Measurements from ENCODE around the gene METTL22. TPM values are rescaled to one million over a fixed set of nuclear protein-coding genes. Genes with fewer than 3 reads are reported as not detected.
"Not testable (repeated sequence)": the region's sequence is repeated elsewhere in the genome, so short reads cannot be mapped to it uniquely, and the experiment has no call there.

METTL22 gene
- total RNA-seq, 1 donor from 2014 or later: 14.9 TPM

- ATAC-seq (no peak), DNase-seq (ENCODE audit: low spot score) (no peak)
Measured at GRCh38 chr16:8631373-8631772, 9.9 kb downstream of the METTL22 start.

DNA sequence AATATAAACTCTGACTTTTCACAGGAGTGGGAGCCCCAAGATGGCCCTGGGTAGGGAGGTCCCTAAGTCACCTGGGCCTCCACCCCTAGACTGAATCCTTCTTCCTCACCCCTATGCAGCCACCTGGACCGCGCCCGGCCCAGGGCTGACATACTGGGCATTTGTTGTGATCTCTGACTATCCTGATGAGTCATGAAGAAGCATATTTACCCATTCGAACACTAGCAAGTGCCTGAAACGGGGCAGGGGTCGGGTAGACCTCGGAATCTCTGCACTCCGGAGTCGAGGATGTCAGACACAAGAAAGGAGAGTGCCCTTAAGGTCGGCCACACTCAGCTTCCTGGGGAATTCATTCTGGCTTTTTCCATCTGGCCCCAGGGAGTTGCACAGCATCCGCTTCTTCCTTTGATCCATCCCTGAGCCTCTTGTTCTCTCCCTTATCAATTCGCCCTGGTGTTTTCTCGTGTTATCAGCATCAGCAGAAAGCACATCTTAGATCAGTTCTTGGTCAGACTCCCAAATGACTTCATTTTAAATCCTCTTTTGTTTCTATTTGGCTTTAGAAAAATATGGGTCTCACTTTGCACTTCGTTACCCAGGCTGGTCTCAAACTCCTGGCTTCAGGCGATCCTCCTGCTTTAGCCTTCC is 10.4 kb downstream of the METTL22 start:
- no peak for DNase-seq (ENCODE audit: low spot score)
- ATAC-seq: no peak

GRCh38 chr16:8632675-8633182 is 11.2 kb downstream of the METTL22 start:
- ATAC-seq (peak; percentile 71), DNase-seq (ENCODE audit: low spot score) (no peak)

DNA sequence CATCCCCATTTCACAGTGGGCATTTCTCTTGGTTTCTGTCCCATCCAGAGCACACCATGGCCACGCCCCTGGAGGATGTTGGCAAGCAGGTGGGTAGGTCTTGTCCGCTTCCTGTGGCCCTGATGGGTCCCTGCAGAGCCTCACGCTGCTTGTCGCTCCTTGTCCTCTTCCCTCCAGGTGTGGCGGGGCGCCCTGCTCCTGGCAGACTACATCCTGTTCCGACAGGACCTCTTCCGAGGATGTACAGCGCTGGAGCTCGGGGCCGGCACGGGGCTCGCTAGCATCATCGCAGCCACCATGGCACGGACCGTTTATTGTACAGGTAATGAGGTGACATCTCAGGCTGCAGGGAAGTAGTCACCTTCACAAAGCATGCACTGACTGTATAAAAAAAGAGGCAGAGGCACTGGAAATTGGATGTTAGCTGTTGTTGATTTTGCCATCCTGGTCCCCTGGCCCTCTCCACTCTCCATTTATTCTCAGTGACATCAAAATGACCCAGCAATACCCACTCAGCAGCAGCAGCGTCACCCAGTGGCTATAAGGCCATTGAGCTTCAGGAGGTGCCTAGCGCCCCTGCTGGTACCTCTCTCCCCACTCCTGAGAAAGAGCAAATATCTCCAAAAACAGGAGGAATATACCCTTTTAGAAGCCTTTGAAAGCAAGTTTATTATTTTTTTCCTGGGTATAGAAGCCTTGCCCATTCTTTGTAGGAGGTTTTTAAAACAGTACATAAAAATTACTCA is 13.7 kb downstream of the METTL22 start:
- DNase-seq (ENCODE audit: low spot score): no peak
- ATAC-seq: no peak

DNA sequence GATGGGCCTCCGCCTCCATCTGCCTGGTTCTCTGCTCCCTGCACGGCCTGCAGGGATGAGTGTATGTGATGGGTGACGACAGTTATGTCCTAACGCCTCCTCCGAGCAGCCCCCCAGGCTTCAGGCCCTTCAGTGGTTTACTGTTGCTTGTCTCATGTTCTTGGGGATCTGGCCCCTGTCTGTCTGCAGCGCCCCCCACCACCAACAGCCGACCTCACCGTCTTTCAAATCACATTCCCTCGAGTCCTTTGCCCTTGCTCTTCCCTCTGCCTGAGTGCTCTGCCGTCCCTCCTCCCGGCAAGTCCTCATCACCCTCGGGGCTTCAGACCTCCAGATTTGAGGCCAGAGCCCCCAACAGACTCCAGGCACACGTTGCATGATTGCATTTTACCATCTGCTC is 18.2 kb downstream of the METTL22 start:
- ATAC-seq (no peak), DNase-seq (ENCODE audit: low spot score) (no peak)

- ATAC-seq (peak; percentile 53), DNase-seq (ENCODE audit: low spot score) (no peak)
Measured at GRCh38 chr16:8641671-8642070, 20.2 kb downstream of the METTL22 start.

- ATAC-seq (no peak), DNase-seq (ENCODE audit: low spot score) (no peak)
Measured at GRCh38 chr16:8642146-8642545, 20.6 kb downstream of the METTL22 start.

GRCh38 chr16:8644211-8645140 is 23.0 kb downstream of the METTL22 start:
- ATAC-seq (peak; percentile 51), DNase-seq (ENCODE audit: low spot score) (no peak)

DNA sequence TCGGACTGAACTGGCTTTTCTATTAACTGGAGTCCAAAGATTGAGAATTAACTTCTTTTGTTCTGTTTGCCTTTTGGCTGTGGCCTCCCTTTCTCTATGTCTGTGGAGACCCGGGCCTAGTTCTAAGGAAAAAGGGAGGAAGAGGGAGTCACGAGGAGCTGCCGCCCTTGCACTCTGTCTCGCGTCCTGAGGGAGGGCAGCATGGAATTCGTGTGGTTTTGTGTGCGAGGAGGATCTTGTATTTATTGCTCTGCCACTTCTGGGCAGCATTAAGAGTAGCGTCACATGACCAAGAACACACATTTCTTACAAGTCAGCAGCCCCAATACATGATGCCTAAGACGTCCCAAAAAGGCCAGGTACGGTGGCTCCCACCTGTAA is 23.6 kb downstream of the METTL22 start:
- ATAC-seq (no peak), DNase-seq (ENCODE audit: low spot score) (no peak)

- DNase-seq (ENCODE audit: low spot score) (no peak), ATAC-seq (no peak)
Measured at GRCh38 chr16:8645831-8646230, 24.3 kb downstream of the METTL22 start.

DNA sequence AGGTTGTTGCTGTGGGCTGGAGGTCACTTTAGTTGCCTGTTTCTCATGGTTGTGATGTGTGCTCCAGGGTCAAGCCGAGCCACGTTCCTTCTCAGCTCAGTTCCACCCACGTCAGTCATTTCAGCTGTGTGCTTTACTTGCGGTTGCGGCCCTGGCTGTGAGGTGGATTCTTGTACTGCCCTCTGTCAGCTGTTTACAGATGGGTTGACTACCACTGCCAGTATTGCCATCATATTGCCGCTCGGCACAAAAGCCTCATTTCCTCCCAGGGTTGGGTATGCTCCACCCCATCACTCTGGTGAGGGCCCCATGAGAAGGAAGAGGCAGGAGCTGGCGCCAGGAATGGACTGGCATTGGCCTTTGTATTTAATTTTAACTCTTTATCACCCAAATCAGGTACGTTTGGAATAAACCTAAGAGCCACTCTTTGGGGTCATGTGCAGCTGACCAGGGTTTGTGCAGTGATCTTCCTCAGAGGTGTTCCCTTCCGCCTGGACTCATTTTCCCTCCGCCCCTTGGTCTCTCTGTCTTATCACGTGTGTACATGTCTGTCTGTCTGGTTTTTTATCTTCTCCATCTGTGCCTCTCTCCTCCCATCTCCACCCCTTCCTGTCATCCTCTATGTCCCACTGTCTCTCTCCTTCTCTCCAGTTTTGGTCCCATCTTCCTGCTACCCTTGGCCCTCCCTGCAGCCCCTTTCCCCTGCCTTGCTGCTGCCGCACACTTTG is 25.0 kb downstream of the METTL22 start:
- no peak for DNase-seq (ENCODE audit: low spot score)
- ATAC-seq: no peak

GRCh38 chr16:8647721-8648318 is 26.3 kb downstream of the METTL22 start:
- DNase-seq (ENCODE audit: low spot score) (no peak), ATAC-seq (no peak)

GRCh38 chr16:8648877-8649276 is 27.4 kb downstream of the METTL22 start:
- DNase-seq (ENCODE audit: low spot score) (no peak), ATAC-seq (no peak)

DNA sequence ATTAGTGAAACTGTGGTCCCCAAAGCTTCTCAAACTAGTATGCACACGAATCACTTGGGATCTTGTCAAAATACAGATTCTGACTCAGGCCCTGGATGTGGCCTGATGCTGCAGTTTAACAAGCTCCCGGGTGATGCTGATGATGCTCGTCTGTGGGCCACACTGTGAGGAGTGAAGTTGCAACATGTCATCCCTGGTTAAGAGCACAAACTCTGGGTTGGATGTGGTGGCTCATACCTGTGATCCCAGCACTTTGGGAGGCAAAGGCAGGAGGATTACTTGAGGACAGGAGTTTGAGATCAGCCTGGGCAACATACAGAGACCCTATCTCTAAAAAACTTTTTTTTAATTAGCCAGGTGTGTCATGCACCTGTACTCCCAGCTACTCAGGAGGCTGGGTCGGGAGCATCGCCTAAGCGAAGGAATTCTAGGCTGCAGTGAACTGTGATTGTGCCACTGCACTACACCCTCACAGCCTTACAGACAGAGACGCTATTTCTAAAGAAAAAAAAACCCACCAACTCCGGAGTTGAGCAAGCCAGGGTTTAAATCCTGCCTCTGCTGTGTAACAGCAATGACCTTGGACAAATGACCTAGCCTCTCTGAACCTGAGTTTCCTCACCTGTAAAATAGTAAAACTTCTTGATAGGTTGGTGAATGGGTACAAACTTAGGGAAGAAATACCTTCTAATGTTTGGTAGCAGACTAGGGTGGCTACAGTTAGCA is 28.5 kb downstream of the METTL22 start:
- ATAC-seq (no peak), DNase-seq (ENCODE audit: low spot score) (no peak)

DNA sequence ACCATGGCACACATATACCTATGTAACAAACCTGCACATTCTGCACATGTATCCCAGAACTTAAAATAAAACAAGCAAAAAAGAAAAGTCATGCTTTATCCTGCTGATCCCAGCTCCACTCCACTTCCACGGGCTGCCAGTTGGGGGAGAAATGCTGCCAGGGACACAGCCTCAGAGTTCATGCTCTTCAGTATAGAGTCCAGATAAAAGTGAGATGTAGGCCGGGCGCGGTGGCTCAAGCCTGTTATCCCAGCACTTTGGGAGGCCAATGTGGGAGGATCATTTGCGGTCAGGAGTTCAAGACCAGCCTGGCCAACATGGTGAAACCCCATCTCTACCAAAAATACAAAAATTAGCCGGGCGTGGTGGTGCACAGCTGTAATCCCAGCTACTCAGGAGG is 30.5 kb downstream of the METTL22 start:
- ATAC-seq: peak; percentile 63
- DNase-seq (ENCODE audit: low spot score): not testable (repeated sequence)

GRCh38 chr16:8655184-8655717 is 33.8 kb downstream of the METTL22 start:
- ATAC-seq (peak; percentile 88), DNase-seq (ENCODE audit: low spot score) (peak; percentile 52)

GRCh38 chr16:8656376-8656775 is 34.9 kb downstream of the METTL22 start:
- ATAC-seq: no peak
- DNase-seq (ENCODE audit: low spot score): no peak

DNA sequence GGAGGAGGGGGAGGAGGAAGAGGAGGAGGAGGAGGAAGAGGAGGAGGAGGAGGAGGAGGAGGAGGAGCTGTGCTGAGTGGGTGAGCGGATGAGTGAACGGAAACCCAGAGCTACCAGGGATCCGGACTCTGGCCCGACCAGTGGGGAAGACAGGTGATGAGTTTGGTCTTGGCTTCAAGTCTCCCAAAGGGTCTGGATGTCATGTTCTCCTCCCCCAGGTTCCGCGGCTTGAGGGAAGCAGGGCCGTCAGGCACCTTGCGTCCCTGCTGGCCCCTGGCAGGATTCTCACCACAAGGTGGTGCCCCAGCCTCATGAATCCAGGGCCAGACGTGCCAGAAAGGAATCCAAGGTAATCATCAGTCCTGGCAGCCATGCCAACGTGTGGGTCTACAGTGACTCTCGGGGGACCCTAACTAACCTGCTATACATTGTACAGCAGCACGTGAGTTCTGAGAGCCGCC is 39.4 kb downstream of the METTL22 start:
- DNase-seq (ENCODE audit: low spot score) (peak; percentile 68), ATAC-seq (peak; percentile 99)

- ATAC-seq (no peak), DNase-seq (ENCODE audit: low spot score) (no peak)
Measured at GRCh38 chr16:8661703-8662102, 40.2 kb downstream of the METTL22 start.

Measured in left lobe of liver (tissue), 2 donors.